HCT116 (cell line): ENCODE results near the gene ADAMTS4. TPM values are rescaled to one million over a fixed set of nuclear protein-coding genes. Genes with fewer than 3 reads are reported as not detected.

Experiments
- ATAC-seq: fragments of 200-7000 bp; cut with Tn5 transposase; 2 replicates; pipeline ENCODE4 v1.9.1; 2020; ENCODE audit warnings: mild to moderate bottlenecking, moderate library complexity
- BruUV-seq: library from RNA; stranded (reverse); fragments of 400-500 nt; replicated peaks from 2 replicates; lab custom pipeline; 2021; lab: Mats Ljungman, UMichigan
- CTCF ChIA-PET: fragments of 300-600 bp; sonication (Branson Sonifier 250); formaldehyde crosslinking; loops from one replicate; lab custom pipeline; 2021; ENCODE audit warnings: antibody characterized with exemption; lab: Charles Lee
- POLR2A ChIA-PET: fragments of 300-600, 350-600 bp; sonication (Branson Sonifier 250); formaldehyde crosslinking; loops from one replicate; lab custom pipeline; 2021; ENCODE audit warnings: antibody characterized with exemption; lab: Charles Lee
- RAD21 ChIA-PET, 2 experiments: fragments of 300-600 bp; sonication (Branson Sonifier 250); formaldehyde crosslinking; loops; one replicate each; lab custom pipeline; 2023; ENCODE audit warnings: low total read pairs in 2 of 2; ENCODE audit not compliant: uncharacterized antibody in 2 of 2, unreplicated experiment in 2 of 2, low non-redundant PET in 1 of 2; lab: Charles Lee
- DNase-seq: peaks from one replicate; pipeline ENCODE4 v3.0.0-alpha.2; 2010; ENCODE audit warnings: low read depth, low spot score
- H2AFZ ChIP-seq: fragments of 200-600 bp; shearing (Covaris generic), sonication (generic); 2 replicates; pipeline ENCODE4 v1.6.1; 2017; ENCODE audit warnings: low read depth, mixed run types, mixed read lengths, antibody characterized with exemption, low read length; ENCODE audit not compliant: poor library complexity, severe bottlenecking
- H3K27ac ChIP-seq: 2 replicates; pipeline ENCODE4 v1.5.1; 2012; ENCODE audit warnings: low read depth, low read length
- H3K27me3 ChIP-seq: fragments of 200-600 bp; sonication (generic); 2 replicates; pipeline ENCODE4 v1.6.1; 2016; ENCODE audit warnings: mixed run types, low read length, mixed read lengths; ENCODE audit not compliant: insufficient read depth
- H3K36me3 ChIP-seq, 2 experiments: fragments of 200-500 bp in 1 of 2; fragments of 200-600 bp in 1 of 2; sonication (Bioruptor generic) in 1 of 2; sonication (generic) in 1 of 2; 2 replicates each; pipeline versions ENCODE4 v1.5.1 to v1.6.1; 2014 to 2016; ENCODE audit warnings: low read length in 2 of 2, inconsistent platforms in 1 of 2, mixed read lengths in 1 of 2, mixed run types in 1 of 2; ENCODE audit not compliant: insufficient read depth in 2 of 2, control insufficient read depth in 1 of 2
- H3K4me1 ChIP-seq, 2 experiments: fragments of 200-600 bp in 1 of 2; sonication (generic) in 1 of 2; 2 replicates each; pipeline versions ENCODE4 v1.5.1 to v1.6.1; 2012 to 2017; ENCODE audit warnings: low read length in 2 of 2, inconsistent platforms in 1 of 2, mild to moderate bottlenecking in 1 of 2, mixed read lengths in 1 of 2, mixed run types in 1 of 2, moderate library complexity in 1 of 2; ENCODE audit not compliant: insufficient read depth in 2 of 2, control insufficient read depth in 1 of 2
- H3K4me2 ChIP-seq: fragments of 200-600 bp; sonication (generic); 2 replicates; pipeline ENCODE4 v1.6.1; 2017; ENCODE audit warnings: mixed run types, low read length, mixed read lengths
- H3K4me3 ChIP-seq, 2 experiments: fragments of 200-600 bp in 1 of 2; sonication (generic) in 1 of 2; replicated peaks in 1 of 2; 2 replicates each; pipeline ENCODE4 v1.5.1; 2011 to 2016; ENCODE audit warnings: low read length in 2 of 2, control low read depth in 1 of 2, low read depth in 1 of 2, mild to moderate bottlenecking in 1 of 2, mixed read lengths in 1 of 2, mixed run types in 1 of 2
- H3K79me2 ChIP-seq: fragments of 200-600 bp; sonication (generic); 2 replicates; pipeline ENCODE4 v1.6.1; 2017; ENCODE audit warnings: mild to moderate bottlenecking, mixed run types, low read length, moderate library complexity, mixed read lengths; ENCODE audit not compliant: insufficient read depth
- H3K9ac ChIP-seq: fragments of 200-600 bp; sonication (generic); 2 replicates; pipeline ENCODE4 v1.6.1; 2016; ENCODE audit warnings: low read length, mixed read lengths
- H3K9me2 ChIP-seq: fragments of 200-600 bp; sonication (generic), shearing (Covaris generic); 2 replicates; pipeline ENCODE4 v1.6.1; 2017; ENCODE audit warnings: mixed run types, mild to moderate bottlenecking, moderate library complexity; ENCODE audit not compliant: insufficient read depth
- H3K9me3 ChIP-seq, 2 experiments: fragments of 200-500 bp in 1 of 2; fragments of 200-600 bp in 1 of 2; sonication (Bioruptor generic) in 1 of 2; sonication (generic) in 1 of 2; 2 replicates each; pipeline ENCODE4 v1.6.1; 2014 to 2017; ENCODE audit warnings: low read length in 2 of 2, mixed read lengths in 2 of 2, inconsistent platforms in 1 of 2, low read depth in 1 of 2, mild to moderate bottlenecking in 1 of 2, mixed run types in 1 of 2, moderate library complexity in 1 of 2; ENCODE audit not compliant: control insufficient read depth in 1 of 2, insufficient read depth in 1 of 2
- H4K20me1 ChIP-seq: fragments of 200-600 bp; sonication (generic), shearing (Covaris generic); 2 replicates; pipeline ENCODE4 v1.6.1; 2017; ENCODE audit warnings: mixed run types, mild to moderate bottlenecking, moderate library complexity; ENCODE audit not compliant: insufficient read depth
- CBX3 ChIP-seq: IDR thresholded peaks from 2 replicates; pipeline ENCODE4 v1.6.1; 2012; ENCODE audit warnings: low read depth
- FOSL1 ChIP-seq: IDR thresholded peaks from 2 replicates; pipeline ENCODE4 v1.6.1; 2012; ENCODE audit warnings: low read depth
- JUND ChIP-seq: IDR thresholded peaks from 2 replicates; pipeline ENCODE4 v1.6.1; 2012
- SP1 ChIP-seq: IDR thresholded peaks from 2 replicates; pipeline ENCODE4 v1.6.1; 2012; ENCODE audit warnings: low read depth
- ZFX ChIP-seq: fragments of 450-650 bp; IDR thresholded peaks from 2 replicates; pipeline ENCODE4 v1.6.1; 2017
- ZNF274 ChIP-seq: fragments of 200-500 bp; sonication (Bioruptor generic); IDR thresholded peaks from 2 replicates; pipeline ENCODE4 v1.6.1; 2014; ENCODE audit warnings: mild to moderate bottlenecking, low read depth, low read length, inconsistent platforms
- intact Hi-C: fragments of 100-400 bp; cut with micrococcal nuclease; formaldehyde crosslinking; loops from 2 replicates; pipeline ENCODE4 v1.10.0; 2022
- total RNA-seq: library from RNA; stranded (reverse); gene quantifications from one replicate; pipeline ENCODE4 v1.2.1, GENCODE V29; 2021; ENCODE audit not compliant: unreplicated experiment
- TF ChIP-seq, protein P1 (sequence below): IDR thresholded peaks from 2 replicates; pipeline ENCODE4 v1.6.1; 2012; ENCODE audit warnings: low read depth
- TF ChIP-seq, protein P2 (sequence below): IDR thresholded peaks from 2 replicates; pipeline ENCODE4 v1.6.1; 2011; ENCODE audit warnings: mild to moderate bottlenecking, low read length, moderate library complexity; ENCODE audit not compliant: insufficient replicate concordance; ENCODE audit errors: extremely low read depth
- TF ChIP-seq, protein P3 (sequence below): IDR thresholded peaks from 2 replicates; pipeline ENCODE4 v1.6.1; 2012

ADAMTS4 gene
- total RNA-seq, 1 experiment from 2014 or later: not detected

DNA sequence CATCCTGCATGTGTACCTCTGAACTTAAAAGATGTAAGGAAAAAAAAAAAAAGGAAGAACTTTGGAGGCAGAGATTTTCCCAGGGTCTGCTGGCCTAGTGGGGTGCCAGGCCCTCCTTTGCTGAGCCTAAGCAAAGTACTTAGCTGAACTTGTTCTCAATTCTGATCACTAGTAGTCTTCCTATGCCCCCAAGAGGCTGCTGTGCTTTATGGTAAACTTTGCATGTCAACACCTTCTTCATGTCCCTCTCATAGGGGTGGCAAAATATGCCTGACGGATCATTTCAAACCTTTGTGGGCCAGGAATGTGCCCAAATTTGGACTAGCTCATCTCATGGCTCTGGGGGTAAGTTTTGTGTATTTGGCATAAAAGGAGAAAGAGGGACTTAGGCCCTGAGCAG lies 41.0 kb downstream of the ADAMTS4 start:
- BruUV-seq: no TSS peak
- RAD21 ChIA-PET: no interaction called here
- POLR2A ChIA-PET: interaction anchor here (1.3 to 1.5 kb wide), 2 partner anchors 8 to 25 kb away, joined by 4 to 6 read pairs; partner anchors contain the start of genes DEDD and PPOX

More for the DNA sequence above, 41.0 kb downstream of the ADAMTS4 start:
- intact Hi-C loops: no loop called here
- ATAC-seq: no peak
- CTCF ChIA-PET: no interaction called here
- H2AFZ ChIP-seq: no peak overlapping the region
- H3K9me2 ChIP-seq: no peaks in the 10 kb centered on the region
- H3K27ac ChIP-seq: peak overlapping the region; percentile 53; the same call in 1 of the 2 replicates
- H3K4me3 ChIP-seq: no peak overlapping the region
- no peak for DNase-seq
- TF ChIP-seq, protein P1, sequence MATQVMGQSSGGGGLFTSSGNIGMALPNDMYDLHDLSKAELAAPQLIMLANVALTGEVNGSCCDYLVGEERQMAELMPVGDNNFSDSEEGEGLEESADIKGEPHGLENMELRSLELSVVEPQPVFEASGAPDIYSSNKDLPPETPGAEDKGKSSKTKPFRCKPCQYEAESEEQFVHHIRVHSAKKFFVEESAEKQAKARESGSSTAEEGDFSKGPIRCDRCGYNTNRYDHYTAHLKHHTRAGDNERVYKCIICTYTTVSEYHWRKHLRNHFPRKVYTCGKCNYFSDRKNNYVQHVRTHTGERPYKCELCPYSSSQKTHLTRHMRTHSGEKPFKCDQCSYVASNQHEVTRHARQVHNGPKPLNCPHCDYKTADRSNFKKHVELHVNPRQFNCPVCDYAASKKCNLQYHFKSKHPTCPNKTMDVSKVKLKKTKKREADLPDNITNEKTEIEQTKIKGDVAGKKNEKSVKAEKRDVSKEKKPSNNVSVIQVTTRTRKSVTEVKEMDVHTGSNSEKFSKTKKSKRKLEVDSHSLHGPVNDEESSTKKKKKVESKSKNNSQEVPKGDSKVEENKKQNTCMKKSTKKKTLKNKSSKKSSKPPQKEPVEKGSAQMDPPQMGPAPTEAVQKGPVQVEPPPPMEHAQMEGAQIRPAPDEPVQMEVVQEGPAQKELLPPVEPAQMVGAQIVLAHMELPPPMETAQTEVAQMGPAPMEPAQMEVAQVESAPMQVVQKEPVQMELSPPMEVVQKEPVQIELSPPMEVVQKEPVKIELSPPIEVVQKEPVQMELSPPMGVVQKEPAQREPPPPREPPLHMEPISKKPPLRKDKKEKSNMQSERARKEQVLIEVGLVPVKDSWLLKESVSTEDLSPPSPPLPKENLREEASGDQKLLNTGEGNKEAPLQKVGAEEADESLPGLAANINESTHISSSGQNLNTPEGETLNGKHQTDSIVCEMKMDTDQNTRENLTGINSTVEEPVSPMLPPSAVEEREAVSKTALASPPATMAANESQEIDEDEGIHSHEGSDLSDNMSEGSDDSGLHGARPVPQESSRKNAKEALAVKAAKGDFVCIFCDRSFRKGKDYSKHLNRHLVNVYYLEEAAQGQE: no peak
- TF ChIP-seq SP1: no peak
- TF ChIP-seq, protein P2, sequence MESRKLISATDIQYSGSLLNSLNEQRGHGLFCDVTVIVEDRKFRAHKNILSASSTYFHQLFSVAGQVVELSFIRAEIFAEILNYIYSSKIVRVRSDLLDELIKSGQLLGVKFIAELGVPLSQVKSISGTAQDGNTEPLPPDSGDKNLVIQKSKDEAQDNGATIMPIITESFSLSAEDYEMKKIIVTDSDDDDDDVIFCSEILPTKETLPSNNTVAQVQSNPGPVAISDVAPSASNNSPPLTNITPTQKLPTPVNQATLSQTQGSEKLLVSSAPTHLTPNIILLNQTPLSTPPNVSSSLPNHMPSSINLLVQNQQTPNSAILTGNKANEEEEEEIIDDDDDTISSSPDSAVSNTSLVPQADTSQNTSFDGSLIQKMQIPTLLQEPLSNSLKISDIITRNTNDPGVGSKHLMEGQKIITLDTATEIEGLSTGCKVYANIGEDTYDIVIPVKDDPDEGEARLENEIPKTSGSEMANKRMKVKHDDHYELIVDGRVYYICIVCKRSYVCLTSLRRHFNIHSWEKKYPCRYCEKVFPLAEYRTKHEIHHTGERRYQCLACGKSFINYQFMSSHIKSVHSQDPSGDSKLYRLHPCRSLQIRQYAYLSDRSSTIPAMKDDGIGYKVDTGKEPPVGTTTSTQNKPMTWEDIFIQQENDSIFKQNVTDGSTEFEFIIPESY: no peak
- no peak for TF ChIP-seq ZFX
- no peak for TF ChIP-seq JUND
- TF ChIP-seq ZNF274: no peak
- no peak for TF ChIP-seq FOSL1
- TF ChIP-seq, protein P3, sequence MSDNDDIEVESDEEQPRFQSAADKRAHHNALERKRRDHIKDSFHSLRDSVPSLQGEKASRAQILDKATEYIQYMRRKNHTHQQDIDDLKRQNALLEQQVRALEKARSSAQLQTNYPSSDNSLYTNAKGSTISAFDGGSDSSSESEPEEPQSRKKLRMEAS: no peak
- no peak for TF ChIP-seq CBX3
- peaks cover 16% of the 10 kb centered on the region; the same call in 1 of the 2 replicates for H3K79me2 ChIP-seq
- H3K27me3 ChIP-seq: no peaks in the 10 kb centered on the region
- H3K4me1 ChIP-seq: peaks cover 10 to 30% of the 10 kb centered on the region in 2 experiments; a peak in 3 of 4 replicates
- H4K20me1 ChIP-seq: no peaks in the 10 kb centered on the region
- no peak overlapping the region for H3K4me2 ChIP-seq
- H3K36me3 ChIP-seq: peaks cover 0 to 10% of the 10 kb centered on the region in 2 experiments; a peak in 1 of 4 replicates
- H3K9me3 ChIP-seq: no peaks in the 10 kb centered on the region
- H3K9ac ChIP-seq: no peak overlapping the region
